ENCODE results near the gene ATCAY.

DNA sequence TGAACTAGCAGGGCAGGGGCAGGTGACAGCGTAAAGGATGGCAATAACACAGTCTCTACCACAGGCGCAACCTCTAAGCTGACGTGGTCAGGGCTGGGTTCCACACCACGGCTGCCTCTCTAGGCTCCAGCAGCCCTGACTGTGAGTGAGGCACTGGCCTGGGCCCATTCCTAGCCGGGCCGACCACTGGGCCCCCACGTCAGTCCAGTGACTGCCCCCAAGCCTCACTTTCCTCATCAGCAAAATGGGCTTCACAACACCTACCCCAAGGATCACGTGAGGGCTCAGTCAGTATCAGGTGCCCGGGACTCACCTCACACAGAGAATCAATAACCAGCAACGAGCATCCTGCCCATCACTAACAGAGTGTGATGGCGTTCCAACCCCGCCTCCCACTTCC is 16.8 kb upstream of the ATCAY start:
- no peak for TF ChIP-seq CTCF (conservative IDR thresholded peaks at IDR 0.05; ENCODE audit: low read length)
- TF ChIP-seq EZH2phosphoT487 (IDR thresholded peaks at IDR 0.05; ENCODE audit: borderline replicate concordance) = no peak
